Measurements from ENCODE around the gene AMIGO1.

Gene AMIGO1

GRCh38 chr1:109531380-109531779 lies 21.9 kb upstream of the AMIGO1 start:
- no peaks in the 10 kb centered on the region for H3K79me2 ChIP-seq (ENCODE audit: insufficient read depth, low read length)
- H3K9ac ChIP-seq (ENCODE audit: low read depth, low read length, poor library complexity, severe bottlenecking), result peak overlapping the region; percentile 2
- H3K4me3 ChIP-seq (ENCODE audit: low read length, poor library complexity, severe bottlenecking), result no peak overlapping the region
- no peak overlapping the region for H3K4me2 ChIP-seq (ENCODE audit: low read depth, low read length, poor library complexity, severe bottlenecking)
- no peaks in the 10 kb centered on the region for H3K27me3 ChIP-seq (ENCODE audit: insufficient read depth, low read length, poor library complexity, severe bottlenecking)
- H3K36me3 ChIP-seq (ENCODE audit: insufficient read depth, low read length), result no peaks in the 10 kb centered on the region
- no peaks in the 10 kb centered on the region for H4K20me1 ChIP-seq (ENCODE audit: insufficient read depth, low read length, poor library complexity, severe bottlenecking)
- no peak for TF ChIP-seq EZH2phosphoT487 (IDR thresholded peaks at IDR 0.05; ENCODE audit: borderline replicate concordance)
- TF ChIP-seq CTCF (conservative IDR thresholded peaks at IDR 0.05; ENCODE audit: low read length), result no peak
- H3K4me1 ChIP-seq (ENCODE audit: insufficient read depth, low read length, poor library complexity, severe bottlenecking), result peaks cover 9% of the 10 kb centered on the region
- no peaks in the 10 kb centered on the region for H3K9me3 ChIP-seq (ENCODE audit: insufficient read depth, low read depth, low read length)
- H3F3A ChIP-seq (ENCODE audit: low read depth), result no peaks in the 10 kb centered on the region
- no peaks in the 10 kb centered on the region for H3K9me2 ChIP-seq (replicated peaks; ENCODE audit: low read depth, low read length)
- no peak overlapping the region for H2AFZ ChIP-seq (ENCODE audit: low read length)

GRCh38 chr1:109530457-109531087 lies 21.0 kb upstream of the AMIGO1 start:
- no peaks in the 10 kb centered on the region for H4K20me1 ChIP-seq (ENCODE audit: insufficient read depth, low read length, poor library complexity, severe bottlenecking)
- H3K36me3 ChIP-seq (ENCODE audit: insufficient read depth, low read length), result no peaks in the 10 kb centered on the region
- H3K79me2 ChIP-seq (ENCODE audit: insufficient read depth, low read length), result no peaks in the 10 kb centered on the region
- no peaks in the 10 kb centered on the region for H3F3A ChIP-seq (ENCODE audit: low read depth)
- peaks cover 9% of the 10 kb centered on the region for H3K4me1 ChIP-seq (ENCODE audit: insufficient read depth, low read length, poor library complexity, severe bottlenecking)
- TF ChIP-seq CTCF (conservative IDR thresholded peaks at IDR 0.05; ENCODE audit: low read length) (no peak), EZH2phosphoT487 (IDR thresholded peaks at IDR 0.05; ENCODE audit: borderline replicate concordance) (no peak)
- no peaks in the 10 kb centered on the region for H3K9me2 ChIP-seq (replicated peaks; ENCODE audit: low read depth, low read length)
- H3K27me3 ChIP-seq (ENCODE audit: insufficient read depth, low read length, poor library complexity, severe bottlenecking), result no peaks in the 10 kb centered on the region
- H2AFZ ChIP-seq (ENCODE audit: low read length), result 0 out of 2 replicates have a peak overlapping the region, but pooled peaks have one; percentile 11
- H3K9me3 ChIP-seq (ENCODE audit: insufficient read depth, low read depth, low read length), result no peaks in the 10 kb centered on the region
- H3K4me3 ChIP-seq (ENCODE audit: low read length, poor library complexity, severe bottlenecking), result no peak overlapping the region
- H3K4me2 ChIP-seq (ENCODE audit: low read depth, low read length, poor library complexity, severe bottlenecking), result no peak overlapping the region
- peak overlapping the region; percentile 2 for H3K9ac ChIP-seq (ENCODE audit: low read depth, low read length, poor library complexity, severe bottlenecking)

- H3K36me3 ChIP-seq (ENCODE audit: insufficient read depth, low read length), result no peaks in the 10 kb centered on the region
- no peak overlapping the region for H3K4me3 ChIP-seq (ENCODE audit: low read length, poor library complexity, severe bottlenecking)
- peaks cover 9% of the 10 kb centered on the region for H3K4me1 ChIP-seq (ENCODE audit: insufficient read depth, low read length, poor library complexity, severe bottlenecking)
- H3K4me2 ChIP-seq (ENCODE audit: low read depth, low read length, poor library complexity, severe bottlenecking), result no peak overlapping the region
- no peak overlapping the region for H3K9ac ChIP-seq (ENCODE audit: low read depth, low read length, poor library complexity, severe bottlenecking)
- no peak for TF ChIP-seq CTCF (conservative IDR thresholded peaks at IDR 0.05; ENCODE audit: low read length)
- TF ChIP-seq EZH2phosphoT487 (IDR thresholded peaks at IDR 0.05; ENCODE audit: borderline replicate concordance), result no peak
- no peaks in the 10 kb centered on the region for H3F3A ChIP-seq (ENCODE audit: low read depth)
- no peaks in the 10 kb centered on the region for H4K20me1 ChIP-seq (ENCODE audit: insufficient read depth, low read length, poor library complexity, severe bottlenecking)
- H3K79me2 ChIP-seq (ENCODE audit: insufficient read depth, low read length), result no peaks in the 10 kb centered on the region
- no peak overlapping the region; the same call in 1 of the 2 replicates for H2AFZ ChIP-seq (ENCODE audit: low read length)
- H3K9me2 ChIP-seq (replicated peaks; ENCODE audit: low read depth, low read length), result no peaks in the 10 kb centered on the region
- H3K27me3 ChIP-seq (ENCODE audit: insufficient read depth, low read length, poor library complexity, severe bottlenecking), result no peaks in the 10 kb centered on the region
- no peaks in the 10 kb centered on the region for H3K9me3 ChIP-seq (ENCODE audit: insufficient read depth, low read depth, low read length)
These were observed 20.4 kb upstream of the AMIGO1 start for GRCh38 chr1:109529881-109530456.

Measured in Loucy (cell line).